ENCODE results near the gene ARHGAP40. TPM values are rescaled to one million over a fixed set of nuclear protein-coding genes. Genes with fewer than 3 reads are reported as not detected.

The ARHGAP40 gene
- total and polyA plus RNA-seq, 2 of the 13 experiments (the other 11 are each of a cell fraction or from before 2014, with no cell fraction given): 0.75 to 2.1 TPM

DNA sequence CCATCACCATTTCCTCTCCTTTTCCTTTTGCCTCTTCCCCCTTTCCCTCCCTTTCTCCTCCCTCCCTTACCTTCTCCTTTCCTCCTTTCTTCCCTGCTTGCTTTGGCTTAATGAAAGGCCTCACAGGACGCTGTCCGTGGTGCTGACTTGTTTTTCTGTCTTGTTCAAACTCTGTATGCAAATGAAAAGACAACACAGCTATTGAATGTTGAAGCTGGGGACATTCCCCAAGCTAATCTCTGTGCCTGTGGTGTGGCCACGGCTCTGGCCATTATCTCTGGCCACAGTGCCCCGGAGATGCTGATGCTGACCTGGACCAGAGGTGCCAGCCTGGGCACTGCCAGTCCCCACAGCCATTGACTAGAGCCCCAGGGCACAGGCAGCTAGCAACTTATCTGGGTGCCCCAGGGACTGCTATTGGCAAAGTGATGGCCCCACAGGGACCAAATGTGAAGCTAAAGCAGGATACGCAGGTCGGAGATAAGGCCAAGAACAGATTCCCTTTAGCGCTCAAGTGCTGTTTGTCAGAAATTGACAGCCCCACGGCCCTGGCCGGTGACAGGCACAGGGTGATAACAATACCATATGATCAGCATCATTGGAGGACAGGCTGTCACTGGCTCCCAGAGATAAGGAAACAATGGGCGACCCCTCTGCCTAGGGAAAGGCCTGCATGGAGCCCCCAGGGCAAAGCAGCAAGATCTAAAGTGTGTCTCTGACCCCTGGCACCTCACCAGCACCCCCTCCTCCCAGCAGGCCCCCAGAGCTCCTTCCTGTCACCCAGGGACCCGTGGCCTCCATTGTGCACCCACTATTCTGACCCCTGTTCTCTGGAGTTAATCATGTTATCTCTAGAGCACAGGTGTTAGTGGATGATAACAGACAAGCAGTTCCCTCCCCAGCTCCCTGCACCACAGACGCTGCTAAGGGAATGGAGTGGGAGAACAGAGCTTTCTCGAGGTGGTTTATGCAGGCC is 91.1 kb downstream of the ARHGAP40 start (continued):
- peak; percentile 92 for TF ChIP-seq PRDM4 (CRISPR knock-in tag; IDR thresholded peaks at IDR 0.05; ENCODE audit: borderline replicate concordance)
- TF ChIP-seq NR3C1 (CRISPR knock-in tag; IDR thresholded peaks at IDR 0.05): no peak
- TF ChIP-seq ZNF235 (CRISPR knock-in tag; IDR thresholded peaks at IDR 0.05; ENCODE audit: borderline replicate concordance): no peak
- TF ChIP-seq ATF4 (CRISPR knock-in tag; IDR thresholded peaks at IDR 0.05): peak in 1 of 2 experiments; percentile 23; a peak in 1 of 4 replicates
- no peak for TF ChIP-seq PCBP1 (IDR thresholded peaks at IDR 0.05; ENCODE audit: borderline replicate concordance, low read depth, low read length)
- TF ChIP-seq SMAD1 (CRISPR knock-in tag; IDR thresholded peaks at IDR 0.05; ENCODE audit: borderline replicate concordance, low read depth): no peak
- TF ChIP-seq, protein P1, sequence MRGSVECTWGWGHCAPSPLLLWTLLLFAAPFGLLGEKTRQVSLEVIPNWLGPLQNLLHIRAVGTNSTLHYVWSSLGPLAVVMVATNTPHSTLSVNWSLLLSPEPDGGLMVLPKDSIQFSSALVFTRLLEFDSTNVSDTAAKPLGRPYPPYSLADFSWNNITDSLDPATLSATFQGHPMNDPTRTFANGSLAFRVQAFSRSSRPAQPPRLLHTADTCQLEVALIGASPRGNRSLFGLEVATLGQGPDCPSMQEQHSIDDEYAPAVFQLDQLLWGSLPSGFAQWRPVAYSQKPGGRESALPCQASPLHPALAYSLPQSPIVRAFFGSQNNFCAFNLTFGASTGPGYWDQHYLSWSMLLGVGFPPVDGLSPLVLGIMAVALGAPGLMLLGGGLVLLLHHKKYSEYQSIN (CRISPR knock-in tag; IDR thresholded peaks at IDR 0.05; ENCODE audit: borderline replicate concordance): no peak
- peak; percentile 91 for TF ChIP-seq NFKBIZ (CRISPR knock-in tag; IDR thresholded peaks at IDR 0.05)
